ENCODE data around the gene EIPR1. TPM values are rescaled to one million over a fixed set of nuclear protein-coding genes. Genes with fewer than 3 reads are reported as not detected.

Gene EIPR1
- total and polyA plus RNA-seq, 10 of the 15 experiments (the other 5 are each of a cell fraction or from before 2014, with no cell fraction given), result 23.6 to 61.2 (median 42.2) TPM

- ChIA-PET SMC1A (ENCODE audit: uncharacterized antibody, unreplicated experiment) (no interaction called here), POLR2A (no interaction called here), CTCF (no interaction called here), RAD21 (ENCODE audit: unreplicated experiment) (no interaction called here)
- ATAC-seq, result no peak
- Histone ChIP-seq H3K27me3 (replicated peaks in 1 of 2; ENCODE audit: control insufficient read depth in 2 of 2, insufficient read depth in 2 of 2, low read length in 1 of 2) (no peaks in the 10 kb centered on the region), H3K79me2 (ENCODE audit: control insufficient read depth, insufficient read depth, low read length) (no peaks in the 10 kb centered on the region; the same call in 1 of the 2 replicates), H3K4me3 (no peak overlapping the region), H3K9ac (ENCODE audit: control insufficient read depth, insufficient read depth, low read length) (no peak overlapping the region), H3K9me3 (replicated peaks; ENCODE audit: control insufficient read depth, insufficient read depth, low read length) (no peaks in the 10 kb centered on the region; the same call in 2 of the 3 replicates), H3K4me1 (ENCODE audit: control insufficient read depth, insufficient read depth, low read length) (no peaks in the 10 kb centered on the region), H2AFZ (ENCODE audit: control insufficient read depth, low read depth, low read length) (no peak overlapping the region), H3K27ac (ENCODE audit: control insufficient read depth, insufficient read depth) (no peak overlapping the region), H4K20me1 (ENCODE audit: control insufficient read depth, insufficient read depth) (no peaks in the 10 kb centered on the region), H3K36me3 (ENCODE audit: control insufficient read depth in 2 of 2, insufficient read depth in 2 of 2, low read length in 1 of 2) (no peaks in the 10 kb centered on the region), H3K4me2 (ENCODE audit: control insufficient read depth, insufficient read depth) (no peak overlapping the region)
- DNase-seq (ENCODE audit: low read depth, low spot score), result no peak
- FAIRE-seq, result no peak
- no TSS peak for BruUV-seq (replicated peaks)
- TF ChIP-seq NFIC (IDR thresholded peaks at IDR 0.05; ENCODE audit: low read depth, low read length) (no peak), JUNB (IDR thresholded peaks at IDR 0.05) (no peak), HCFC1 (IDR thresholded peaks at IDR 0.05; ENCODE audit: low read length) (no peak), IKZF2 (IDR thresholded peaks at IDR 0.05) (no peak), NR2F1 (conservative IDR thresholded peaks at IDR 0.05) (no peak), KAT2A (conservative IDR thresholded peaks at IDR 0.05; ENCODE audit: control insufficient read depth, low read depth, low read length) (no peak), SRF (IDR thresholded peaks at IDR 0.05; ENCODE audit: low read depth in 2 of 2, low read length in 2 of 2) (no peak), STAT3 (IDR thresholded peaks at IDR 0.05; ENCODE audit: low read depth, low read length) (no peak)
- in situ Hi-C loops (cut with MboI) (no loop called here), intact Hi-C loops (cut with micrococcal nuclease; ENCODE audit: unreplicated experiment) (no loop called here)
- WGBS (ENCODE audit: insufficient coverage, insufficient replicate concordance, low lambda C conversion rate, missing lambda C conversion rate), result 95% methylated on average over 9 of the region's 9 CpGs
Measured at GRCh38 chr2:3293221-3293620, 84.4 kb downstream of the EIPR1 start.

GRCh38 chr2:3292416-3292815 is 85.2 kb downstream of the EIPR1 start:
- H3K36me3 ChIP-seq (ENCODE audit: control insufficient read depth in 2 of 2, insufficient read depth in 2 of 2, low read length in 1 of 2), result no peaks in the 10 kb centered on the region
- no peak overlapping the region for H2AFZ ChIP-seq (ENCODE audit: control insufficient read depth, low read depth, low read length)
- BruUV-seq (replicated peaks), result no TSS peak
- no peak for ATAC-seq
- intact Hi-C loops (cut with micrococcal nuclease; ENCODE audit: unreplicated experiment), result no loop called here
- TF ChIP-seq RFX5 (IDR thresholded peaks at IDR 0.05; ENCODE audit: low read depth, low read length) (no peak), JUNB (IDR thresholded peaks at IDR 0.05) (no peak), CBFB (IDR thresholded peaks at IDR 0.05; ENCODE audit: low read depth) (no peak), BCL11A (IDR thresholded peaks at IDR 0.05; ENCODE audit: low read depth, low read length) (no peak)
- ChIA-PET RAD21 (ENCODE audit: unreplicated experiment) (no interaction called here), CTCF (no interaction called here), POLR2A (no interaction called here), SMC1A (ENCODE audit: uncharacterized antibody, unreplicated experiment) (no interaction called here)
- no peaks in the 10 kb centered on the region for H3K27me3 ChIP-seq (replicated peaks in 1 of 2; ENCODE audit: control insufficient read depth in 2 of 2, insufficient read depth in 2 of 2, low read length in 1 of 2)
- WGBS (ENCODE audit: insufficient coverage, insufficient replicate concordance, low lambda C conversion rate, missing lambda C conversion rate), result 82% methylated on average over 10 of the region's 10 CpGs
- no peak overlapping the region for H3K4me2 ChIP-seq (ENCODE audit: control insufficient read depth, insufficient read depth)
- no peak overlapping the region for H3K4me3 ChIP-seq
- H3K4me1 ChIP-seq (ENCODE audit: control insufficient read depth, insufficient read depth, low read length), result no peaks in the 10 kb centered on the region
- no peak overlapping the region for H3K9ac ChIP-seq (ENCODE audit: control insufficient read depth, insufficient read depth, low read length)
- in situ Hi-C loops (cut with MboI), result no loop called here
- H3K9me3 ChIP-seq (replicated peaks; ENCODE audit: control insufficient read depth, insufficient read depth, low read length), result no peaks in the 10 kb centered on the region; the same call in 2 of the 3 replicates
- H3K27ac ChIP-seq (ENCODE audit: control insufficient read depth, insufficient read depth), result no peak overlapping the region
- H3K79me2 ChIP-seq (ENCODE audit: control insufficient read depth, insufficient read depth, low read length), result no peaks in the 10 kb centered on the region; the same call in 1 of the 2 replicates
- FAIRE-seq, result no peak
- no peak for DNase-seq (ENCODE audit: low read depth, low spot score)
- H4K20me1 ChIP-seq (ENCODE audit: control insufficient read depth, insufficient read depth), result no peaks in the 10 kb centered on the region
